Fibroblast of skin of scalp (primary cell): ENCODE results near the gene NEDD8.
A peak's percentile ranks its signal among the peaks of the same experiment; 100 is the strongest.
"Not testable (repeated sequence)": the region's sequence is repeated elsewhere in the genome, so short reads cannot be mapped to it uniquely, and the experiment has no call there.

Source experiments
- DNase-seq: peaks from one replicate; pipeline ENCODE4 v3.0.0-alpha.2; 2013

The NEDD8 gene

DNA sequence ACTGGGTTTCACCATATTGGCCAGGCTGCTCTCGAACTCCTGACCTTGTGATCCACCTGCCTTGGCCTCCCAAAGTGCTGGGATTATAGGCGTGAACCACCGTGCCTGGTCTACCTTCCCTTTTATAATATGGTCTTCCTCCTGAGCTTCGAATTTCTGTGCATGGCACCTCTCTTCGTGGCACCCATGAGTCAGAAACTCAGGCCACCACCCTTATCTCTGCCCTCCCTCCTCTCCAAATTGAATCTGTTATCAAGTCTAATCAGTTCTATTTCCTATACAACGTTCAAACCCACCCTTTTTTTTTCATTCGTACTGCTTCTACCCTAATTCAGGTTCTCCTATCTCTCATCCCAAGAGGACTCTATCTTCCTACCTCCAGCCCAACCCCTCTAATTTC is 15.3 kb upstream of the NEDD8 start:
- DNase-seq, result no peak

DNA sequence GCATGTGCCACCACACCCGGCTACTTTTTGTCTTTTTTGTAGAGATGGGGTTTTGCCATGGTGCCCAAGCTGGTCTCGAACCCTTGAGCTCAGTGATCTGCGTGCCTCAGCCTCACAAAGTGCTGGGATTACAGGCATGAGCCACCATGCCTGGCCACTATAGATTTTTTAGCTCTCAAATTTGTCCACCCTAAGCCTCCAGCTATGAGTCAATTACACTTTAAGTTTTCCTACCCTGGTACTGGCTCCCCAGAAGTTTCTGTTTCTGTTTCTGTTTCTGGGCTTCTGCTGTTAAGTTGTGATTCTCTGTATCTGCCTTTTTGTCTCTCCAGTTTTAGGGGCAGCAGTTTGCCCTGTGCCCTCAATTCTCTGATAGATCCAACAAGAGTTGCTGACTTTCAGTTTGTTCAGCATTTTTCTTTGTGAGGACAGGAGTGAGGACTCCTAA is 14.6 kb upstream of the NEDD8 start:
- DNase-seq, result no peak

DNA sequence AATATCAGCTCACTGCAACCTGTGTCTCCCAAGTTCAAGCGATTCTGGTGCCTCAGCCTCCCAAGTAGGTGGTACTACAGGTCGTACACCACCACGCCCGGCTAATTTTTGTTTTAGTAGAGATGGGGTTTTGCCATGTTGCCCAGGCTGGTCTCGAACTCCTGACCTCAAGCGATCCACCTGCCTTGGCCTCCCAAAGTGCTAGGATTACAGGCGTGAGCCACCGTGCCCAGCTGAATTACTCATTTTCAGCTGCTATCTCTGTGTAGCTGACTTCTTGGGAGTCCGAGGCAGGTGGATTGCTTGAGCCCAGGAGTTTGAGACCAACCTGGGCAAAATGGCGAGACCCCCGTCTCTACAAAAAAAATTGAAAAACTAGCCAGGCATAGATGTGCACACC is 13.2 kb upstream of the NEDD8 start:
- DNase-seq, result not testable (repeated sequence)

- DNase-seq, result no peak
These were observed 11.2 kb upstream of the NEDD8 start for GRCh38 chr14:24243336-24243836.

- peak; percentile 92 for DNase-seq
These were observed 9.8 kb upstream of the NEDD8 start for GRCh38 chr14:24241829-24242443.

GRCh38 chr14:24240110-24240918 is 8.1 kb upstream of the NEDD8 start:
- DNase-seq, result no peak

- DNase-seq, result no peak
These were observed 6.4 kb upstream of the NEDD8 start for GRCh38 chr14:24238527-24239037.

- DNase-seq, result no peak
These were observed 6.0 kb upstream of the NEDD8 start for GRCh38 chr14:24238123-24238522.

DNA sequence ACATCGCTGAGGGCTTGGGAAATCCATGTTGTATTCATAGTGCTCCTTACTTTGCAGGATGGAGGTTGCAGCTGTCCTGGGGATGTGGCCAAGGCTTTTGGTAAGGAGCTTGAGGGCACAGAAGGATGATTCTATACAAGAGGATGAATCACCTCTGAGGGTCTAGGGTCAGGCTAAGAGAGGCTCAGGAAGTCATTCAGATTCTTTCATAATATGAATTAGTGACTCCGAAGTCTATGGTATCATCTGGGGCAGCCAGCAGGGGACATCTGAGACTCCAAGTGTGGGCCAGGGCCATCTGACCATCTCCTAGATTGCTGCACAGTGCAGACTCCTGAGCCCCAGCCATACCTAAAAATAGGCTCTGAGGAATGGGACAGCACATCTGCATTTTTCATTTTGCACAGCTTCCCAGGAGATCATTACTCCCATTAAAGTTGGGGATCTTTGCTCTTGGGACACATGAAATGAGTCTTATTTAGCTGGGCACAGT is 5.3 kb upstream of the NEDD8 start:
- DNase-seq, result no peak

GRCh38 chr14:24236689-24237462 is 4.7 kb upstream of the NEDD8 start:
- DNase-seq, result no peak

DNA sequence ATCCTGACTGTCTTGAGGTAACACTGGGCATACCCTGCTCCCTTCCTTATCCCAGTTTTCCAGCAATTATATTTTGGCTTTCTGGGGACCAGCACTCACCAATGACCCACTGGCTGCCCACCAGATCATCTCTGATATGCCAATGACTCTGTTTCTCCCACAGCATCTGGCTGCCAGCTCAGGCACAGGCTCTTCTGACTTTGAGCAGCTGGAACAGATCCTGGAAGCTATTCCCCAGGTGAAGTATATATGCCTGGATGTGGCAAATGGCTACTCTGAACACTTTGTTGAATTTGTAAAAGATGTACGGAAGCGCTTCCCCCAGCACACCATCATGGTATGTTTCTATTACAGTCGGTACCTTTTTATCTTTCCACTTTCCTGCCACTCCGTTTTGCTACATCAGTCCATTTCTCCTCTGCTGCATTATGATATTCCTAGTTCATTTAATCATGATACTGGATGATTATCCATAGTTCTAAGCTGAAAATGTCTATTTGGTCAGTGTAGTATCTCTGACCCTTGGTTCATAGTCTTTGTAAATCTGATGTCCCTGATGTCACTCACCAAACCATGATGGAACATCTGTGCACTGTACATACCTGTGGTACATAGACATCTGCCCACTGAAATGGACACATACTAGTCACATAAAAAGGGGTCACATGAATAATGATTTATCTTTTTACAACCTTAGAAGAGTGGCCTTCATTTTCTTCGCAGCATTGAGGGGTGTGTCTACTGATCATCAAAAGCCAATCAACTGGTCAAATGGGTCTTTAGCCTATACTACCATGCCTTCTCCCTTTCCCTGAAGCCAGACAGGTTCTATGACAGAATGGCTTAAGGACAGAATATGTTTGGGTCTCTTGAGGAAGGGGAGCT is 3.9 kb upstream of the NEDD8 start:
- DNase-seq, result no peak

GRCh38 chr14:24234095-24235005 is 2.2 kb upstream of the NEDD8 start:
- no peak for DNase-seq

DNA sequence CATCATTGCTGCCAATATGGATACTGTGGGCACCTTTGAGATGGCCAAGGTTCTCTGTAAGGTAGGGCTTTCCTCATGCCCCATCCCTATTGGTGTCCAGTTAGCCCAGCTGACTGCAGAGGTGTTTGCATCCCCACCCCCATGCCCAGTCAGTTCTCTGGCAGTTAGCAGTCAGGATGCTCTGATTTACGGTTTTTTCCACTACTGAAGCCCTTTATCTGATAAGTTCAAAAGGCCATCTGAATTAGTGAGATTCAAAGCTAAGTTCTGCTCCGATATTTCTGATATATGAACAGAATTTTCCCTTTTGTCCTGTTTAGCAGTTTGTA is 1.3 kb upstream of the NEDD8 start:
- DNase-seq, result no peak

- DNase-seq, result no peak
These were observed 724 bp upstream of the NEDD8 start, which contains the start of gene GMPR2 for GRCh38 chr14:24232645-24233537. Gene GMPR2 (plus strand): TSS chr14:24232929. CDS start chr14:24233254, 325 bp downstream.

GRCh38 chr14:24231263-24232120 is 675 bp downstream of the NEDD8 start:
- DNase-seq, result no peak

DNA sequence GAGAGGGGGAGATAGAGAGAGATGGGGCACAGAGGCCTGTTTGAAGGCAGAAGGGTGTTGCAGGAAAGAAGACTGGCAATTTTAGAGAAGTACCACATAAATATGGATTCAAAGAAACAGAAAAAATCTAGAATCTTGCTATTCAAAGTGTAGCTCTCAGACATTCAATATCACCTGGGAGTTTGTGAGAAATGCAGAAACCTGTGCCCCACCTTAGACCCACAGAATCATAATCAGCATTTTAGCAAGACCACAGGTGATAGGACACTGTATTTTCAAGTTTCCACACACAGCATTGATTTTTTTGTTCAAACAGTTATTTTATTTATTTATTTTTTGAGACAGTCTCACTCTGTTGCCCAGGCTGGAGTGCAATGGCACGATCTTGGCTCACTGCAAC is 3.3 kb downstream of the NEDD8 start:
- DNase-seq, result no peak

GRCh38 chr14:24226473-24226872 is 5.7 kb downstream of the NEDD8 start:
- DNase-seq, result no peak

DNA sequence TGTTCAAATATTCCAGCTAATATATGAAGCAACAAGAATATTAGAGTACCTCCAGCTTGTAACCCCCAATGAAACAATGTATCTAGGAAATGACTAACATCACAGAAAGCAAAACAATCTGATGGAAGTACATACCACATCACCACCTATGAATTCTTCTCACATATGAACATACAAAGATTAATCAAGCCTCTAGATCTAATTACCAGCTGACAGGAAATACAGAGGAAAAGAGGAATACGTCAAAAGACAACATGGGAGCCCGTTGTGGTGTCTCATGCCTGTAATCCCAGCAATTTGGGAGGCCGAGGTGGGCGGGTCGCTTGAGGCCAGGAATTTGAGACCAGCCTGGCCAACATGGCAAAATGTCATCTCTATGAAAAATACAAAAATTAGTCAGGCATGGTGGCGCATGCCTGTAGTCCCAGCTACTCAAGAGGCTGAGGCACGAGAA is 7.5 kb downstream of the NEDD8 start:
- DNase-seq, result peak; percentile 82
